ENCODE results near the gene ZBTB46.
A peak's percentile ranks its signal among the peaks of the same experiment; 100 is the strongest.

ZBTB46 gene

GRCh38 chr20:63840405-63840828 is 9.4 kb upstream of the ZBTB46 start:
- TF ChIP-seq JUND (IDR thresholded peaks at IDR 0.05; ENCODE audit: low read depth), result no peak
- in situ Hi-C loops (cut with HindIII; ENCODE audit: low pct_unique_long_range_greater_than_20kb, low sequenced_read_pairs), result no loop called here
- DNase-seq (ENCODE audit: low read depth in 1 of 2, low spot score in 1 of 2), result no peak

- in situ Hi-C loops (cut with HindIII; ENCODE audit: low pct_unique_long_range_greater_than_20kb, low sequenced_read_pairs), result no loop called here
- no peak for TF ChIP-seq JUND (IDR thresholded peaks at IDR 0.05; ENCODE audit: low read depth)
- DNase-seq (ENCODE audit: low read depth in 1 of 2, low spot score in 1 of 2), result no peak
These were observed 8.6 kb upstream of the ZBTB46 start for GRCh38 chr20:63839620-63840019.

- no peak for DNase-seq (ENCODE audit: low read depth in 1 of 2, low spot score in 1 of 2)
- in situ Hi-C loops (cut with HindIII; ENCODE audit: low pct_unique_long_range_greater_than_20kb, low sequenced_read_pairs), result no loop called here
- TF ChIP-seq JUND (IDR thresholded peaks at IDR 0.05; ENCODE audit: low read depth), result no peak
These were observed 6.4 kb upstream of the ZBTB46 start for GRCh38 chr20:63837479-63837878.

- TF ChIP-seq JUND (IDR thresholded peaks at IDR 0.05; ENCODE audit: low read depth), result no peak
- DNase-seq (ENCODE audit: low read depth in 1 of 2, low spot score in 1 of 2), result no peak
- in situ Hi-C loops (cut with HindIII; ENCODE audit: low pct_unique_long_range_greater_than_20kb, low sequenced_read_pairs), result no loop called here
These were observed 5.6 kb upstream of the ZBTB46 start for GRCh38 chr20:63836458-63837344.

GRCh38 chr20:63835021-63835858 is 4.2 kb upstream of the ZBTB46 start:
- DNase-seq (ENCODE audit: low read depth in 1 of 2, low spot score in 1 of 2), result peak; percentile 99 to 100
- no peak for TF ChIP-seq JUND (IDR thresholded peaks at IDR 0.05; ENCODE audit: low read depth)
- in situ Hi-C loops (cut with HindIII; ENCODE audit: low pct_unique_long_range_greater_than_20kb, low sequenced_read_pairs), result no loop called here

GRCh38 chr20:63834491-63834880 is 3.4 kb upstream of the ZBTB46 start:
- DNase-seq (ENCODE audit: low read depth in 1 of 2, low spot score in 1 of 2), result no peak
- in situ Hi-C loops (cut with HindIII; ENCODE audit: low pct_unique_long_range_greater_than_20kb, low sequenced_read_pairs), result no loop called here
- TF ChIP-seq JUND (IDR thresholded peaks at IDR 0.05; ENCODE audit: low read depth), result no peak

GRCh38 chr20:63833776-63834490 is 2.9 kb upstream of the ZBTB46 start:
- no peak for DNase-seq (ENCODE audit: low read depth in 1 of 2, low spot score in 1 of 2)
- TF ChIP-seq JUND (IDR thresholded peaks at IDR 0.05; ENCODE audit: low read depth), result no peak
- in situ Hi-C loops (cut with HindIII; ENCODE audit: low pct_unique_long_range_greater_than_20kb, low sequenced_read_pairs), result no loop called here

GRCh38 chr20:63831993-63832686 is 1.1 kb upstream of the ZBTB46 start:
- no peak for DNase-seq (ENCODE audit: low read depth in 1 of 2, low spot score in 1 of 2)
- in situ Hi-C loops (cut with HindIII; ENCODE audit: low pct_unique_long_range_greater_than_20kb, low sequenced_read_pairs), result no loop called here
- TF ChIP-seq JUND (IDR thresholded peaks at IDR 0.05; ENCODE audit: low read depth), result no peak

GRCh38 chr20:63831646-63831992 is 555 bp upstream of the ZBTB46 start:
- TF ChIP-seq JUND (IDR thresholded peaks at IDR 0.05; ENCODE audit: low read depth), result no peak
- in situ Hi-C loops (cut with HindIII; ENCODE audit: low pct_unique_long_range_greater_than_20kb, low sequenced_read_pairs), result no loop called here
- peak in 1 of 2 experiments; percentile 44 for DNase-seq (ENCODE audit: low read depth in 1 of 2, low spot score in 1 of 2)

- no peak for TF ChIP-seq JUND (IDR thresholded peaks at IDR 0.05; ENCODE audit: low read depth)
- in situ Hi-C loops (cut with HindIII; ENCODE audit: low pct_unique_long_range_greater_than_20kb, low sequenced_read_pairs), result no loop called here
- DNase-seq (ENCODE audit: low read depth in 1 of 2, low spot score in 1 of 2), result peak in 1 of 2 experiments; percentile 87
These were observed 874 bp downstream of the ZBTB46 start for GRCh38 chr20:63829945-63830835.

- DNase-seq (ENCODE audit: low read depth in 1 of 2, low spot score in 1 of 2), result no peak
- TF ChIP-seq JUND (IDR thresholded peaks at IDR 0.05; ENCODE audit: low read depth), result no peak
- in situ Hi-C loops (cut with HindIII; ENCODE audit: low pct_unique_long_range_greater_than_20kb, low sequenced_read_pairs), result no loop called here
These were observed 1.5 kb downstream of the ZBTB46 start for GRCh38 chr20:63829603-63829944.
